ENCODE results near the gene KPNA1.
"Not testable (repeated sequence)": the region's sequence is repeated elsewhere in the genome, so short reads cannot be mapped to it uniquely, and the experiment has no call there.

The KPNA1 gene

GRCh38 chr3:122461806-122462205 is 52.9 kb downstream of the KPNA1 start:
- Histone ChIP-seq H3K27ac (ENCODE audit: low read depth, low read length) (no peak overlapping the region), H3K4me1 (ENCODE audit: control insufficient read depth in 1 of 2, insufficient read depth in 2 of 2, low read length in 2 of 2) (peaks cover 0 to under 1% of the 10 kb centered on the region in 2 donors), H3K27me3 (ENCODE audit: control insufficient read depth in 1 of 2, insufficient read depth in 2 of 2, low read length in 2 of 2) (no peaks in the 10 kb centered on the region), H3K4me3 (ENCODE audit: low read depth in 1 of 2, low read length in 2 of 2) (no peak overlapping the region), H3K36me3 (ENCODE audit: control insufficient read depth in 1 of 2, insufficient read depth in 2 of 2, low read length in 2 of 2) (peaks cover 17 to 45% of the 10 kb centered on the region in 2 donors), H3K9me3 (ENCODE audit: control insufficient read depth in 1 of 2, low read length in 2 of 2) (no peaks in the 10 kb centered on the region), H3K9ac (ENCODE audit: low read depth in 1 of 2, low read length in 2 of 2) (no peak overlapping the region)

DNA sequence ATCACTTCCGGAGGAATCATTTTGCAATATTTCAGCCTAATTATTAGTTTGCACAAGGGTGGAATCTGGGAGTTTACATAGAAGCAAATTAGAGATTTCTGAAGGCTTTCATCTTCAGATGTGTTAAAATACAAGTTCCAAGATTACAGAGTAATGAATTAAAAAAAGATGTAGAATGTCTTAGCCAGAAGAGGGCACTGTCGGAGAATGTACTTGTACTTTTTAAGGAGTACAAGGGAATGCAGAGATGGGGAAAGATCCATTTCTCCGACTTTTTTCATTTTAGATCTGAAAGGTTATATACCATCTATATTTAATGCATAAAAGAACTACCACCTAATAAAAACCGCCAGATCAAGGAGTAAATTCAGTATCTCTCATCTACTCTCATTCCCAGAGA is 55.7 kb downstream of the KPNA1 start:
- peaks cover 22 to 33% of the 10 kb centered on the region in 2 donors for H3K36me3 ChIP-seq (ENCODE audit: control insufficient read depth in 1 of 2, insufficient read depth in 2 of 2, low read length in 2 of 2)
- no peak overlapping the region for H3K4me3 ChIP-seq (ENCODE audit: low read depth in 1 of 2, low read length in 2 of 2)
- peaks cover 0 to 4% of the 10 kb centered on the region in 2 donors for H3K4me1 ChIP-seq (ENCODE audit: control insufficient read depth in 1 of 2, insufficient read depth in 2 of 2, low read length in 2 of 2)
- no peak overlapping the region for H3K27ac ChIP-seq (ENCODE audit: low read depth, low read length)
- no peaks in the 10 kb centered on the region for H3K9me3 ChIP-seq (ENCODE audit: control insufficient read depth in 1 of 2, low read length in 2 of 2)
- H3K27me3 ChIP-seq (ENCODE audit: control insufficient read depth in 1 of 2, insufficient read depth in 2 of 2, low read length in 2 of 2): no peaks in the 10 kb centered on the region
- H3K9ac ChIP-seq (ENCODE audit: low read depth in 1 of 2, low read length in 2 of 2): no peak overlapping the region

DNA sequence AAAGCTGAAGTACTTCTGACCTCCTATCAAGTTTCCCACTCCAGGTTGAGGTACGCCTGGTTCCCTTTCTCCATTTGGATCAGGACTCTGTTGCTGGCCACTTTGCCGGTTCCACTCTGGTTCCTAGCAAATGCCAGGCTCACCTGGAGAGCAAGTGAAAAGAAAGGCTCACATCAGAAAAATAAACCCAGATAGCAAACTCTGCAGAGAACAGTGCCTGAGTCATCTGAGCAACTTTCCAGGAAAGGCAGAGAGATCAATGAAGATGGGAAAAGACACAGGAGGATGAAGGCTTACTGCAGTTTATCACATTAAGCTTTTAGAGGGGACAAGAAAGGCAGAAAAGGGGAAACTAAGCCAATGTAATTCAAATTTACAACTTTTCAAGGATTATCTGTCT is 57.0 kb downstream of the KPNA1 start:
- Histone ChIP-seq H3K4me1 (ENCODE audit: control insufficient read depth in 1 of 2, insufficient read depth in 2 of 2, low read length in 2 of 2) (peaks cover 0 to 4% of the 10 kb centered on the region in 2 donors), H3K9ac (ENCODE audit: low read depth in 1 of 2, low read length in 2 of 2) (no peak overlapping the region), H3K36me3 (ENCODE audit: control insufficient read depth in 1 of 2, insufficient read depth in 2 of 2, low read length in 2 of 2) (peaks cover 22 to 42% of the 10 kb centered on the region in 2 donors), H3K4me3 (ENCODE audit: low read depth in 1 of 2, low read length in 2 of 2) (no peak overlapping the region), H3K9me3 (ENCODE audit: control insufficient read depth in 1 of 2, low read length in 2 of 2) (no peaks in the 10 kb centered on the region), H3K27ac (ENCODE audit: low read depth, low read length) (no peak overlapping the region), H3K27me3 (ENCODE audit: control insufficient read depth in 1 of 2, insufficient read depth in 2 of 2, low read length in 2 of 2) (no peaks in the 10 kb centered on the region)

GRCh38 chr3:122456074-122456473 is 58.7 kb downstream of the KPNA1 start:
- H3K36me3 ChIP-seq (ENCODE audit: control insufficient read depth in 1 of 2, insufficient read depth in 2 of 2, low read length in 2 of 2): peaks cover 22 to 41% of the 10 kb centered on the region in 2 donors
- H3K4me3 ChIP-seq (ENCODE audit: low read depth in 1 of 2, low read length in 2 of 2): no peak overlapping the region
- H3K9me3 ChIP-seq (ENCODE audit: control insufficient read depth in 1 of 2, low read length in 2 of 2): no peaks in the 10 kb centered on the region
- H3K27ac ChIP-seq (ENCODE audit: low read depth, low read length): no peak overlapping the region
- no peaks in the 10 kb centered on the region for H3K27me3 ChIP-seq (ENCODE audit: control insufficient read depth in 1 of 2, insufficient read depth in 2 of 2, low read length in 2 of 2)
- no peak overlapping the region for H3K9ac ChIP-seq (ENCODE audit: low read depth in 1 of 2, low read length in 2 of 2)
- peaks cover 0 to 4% of the 10 kb centered on the region in 2 donors for H3K4me1 ChIP-seq (ENCODE audit: control insufficient read depth in 1 of 2, insufficient read depth in 2 of 2, low read length in 2 of 2)

DNA sequence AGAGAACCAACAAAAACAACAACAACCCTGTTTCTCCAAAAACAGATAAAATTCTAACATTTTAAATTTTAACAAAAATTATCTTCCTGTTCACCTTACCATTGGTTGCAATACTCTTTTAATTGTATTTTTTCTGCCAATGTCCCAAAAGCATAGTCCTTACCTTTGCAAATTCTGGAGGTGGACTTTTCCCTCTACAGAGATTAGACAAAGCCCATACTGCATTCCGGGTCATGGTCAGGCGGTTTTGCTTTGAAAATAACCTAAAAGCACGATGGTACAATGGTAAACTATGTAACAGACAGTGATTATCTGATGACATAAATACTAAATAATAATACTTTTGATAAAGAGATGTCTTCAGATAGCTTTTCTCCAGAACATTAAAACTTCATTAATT is 63.4 kb downstream of the KPNA1 start:
- no peak overlapping the region for H3K9ac ChIP-seq (ENCODE audit: low read depth in 1 of 2, low read length in 2 of 2)
- H3K9me3 ChIP-seq (ENCODE audit: control insufficient read depth in 1 of 2, low read length in 2 of 2): no peaks in the 10 kb centered on the region
- no peak overlapping the region for H3K4me3 ChIP-seq (ENCODE audit: low read depth in 1 of 2, low read length in 2 of 2)
- H3K4me1 ChIP-seq (ENCODE audit: control insufficient read depth in 1 of 2, insufficient read depth in 2 of 2, low read length in 2 of 2): no peaks in the 10 kb centered on the region
- no peaks in the 10 kb centered on the region for H3K27me3 ChIP-seq (ENCODE audit: control insufficient read depth in 1 of 2, insufficient read depth in 2 of 2, low read length in 2 of 2)
- H3K36me3 ChIP-seq (ENCODE audit: control insufficient read depth in 1 of 2, insufficient read depth in 2 of 2, low read length in 2 of 2): peaks cover 10 to 35% of the 10 kb centered on the region in 2 donors
- no peak overlapping the region for H3K27ac ChIP-seq (ENCODE audit: low read depth, low read length)

GRCh38 chr3:122448218-122448617 is 66.5 kb downstream of the KPNA1 start:
- H3K36me3 ChIP-seq (ENCODE audit: control insufficient read depth in 1 of 2, insufficient read depth in 2 of 2, low read length in 2 of 2): peaks cover 9 to 45% of the 10 kb centered on the region in 2 donors
- not testable (repeated sequence) for H3K4me1 ChIP-seq (ENCODE audit: control insufficient read depth in 1 of 2, insufficient read depth in 2 of 2, low read length in 2 of 2); H3K9ac ChIP-seq (ENCODE audit: low read depth in 1 of 2, low read length in 2 of 2); H3K9me3 ChIP-seq (ENCODE audit: control insufficient read depth in 1 of 2, low read length in 2 of 2); H3K27ac ChIP-seq (ENCODE audit: low read depth, low read length); H3K27me3 ChIP-seq (ENCODE audit: control insufficient read depth in 1 of 2, insufficient read depth in 2 of 2, low read length in 2 of 2); H3K4me3 ChIP-seq (ENCODE audit: low read depth in 1 of 2, low read length in 2 of 2)

- H3K27ac ChIP-seq (ENCODE audit: low read depth, low read length); H3K9ac ChIP-seq (ENCODE audit: low read depth in 1 of 2, low read length in 2 of 2); H3K4me1 ChIP-seq (ENCODE audit: control insufficient read depth in 1 of 2, insufficient read depth in 2 of 2, low read length in 2 of 2); H3K9me3 ChIP-seq (ENCODE audit: control insufficient read depth in 1 of 2, low read length in 2 of 2); H3K27me3 ChIP-seq (ENCODE audit: control insufficient read depth in 1 of 2, insufficient read depth in 2 of 2, low read length in 2 of 2); H3K4me3 ChIP-seq (ENCODE audit: low read depth in 1 of 2, low read length in 2 of 2): not testable (repeated sequence)
- peaks cover 15 to 55% of the 10 kb centered on the region in 2 donors for H3K36me3 ChIP-seq (ENCODE audit: control insufficient read depth in 1 of 2, insufficient read depth in 2 of 2, low read length in 2 of 2)
These were observed 70.2 kb downstream of the KPNA1 start for GRCh38 chr3:122444491-122444887.

GRCh38 chr3:122443762-122444490 is 70.8 kb downstream of the KPNA1 start:
- peaks cover 9 to 55% of the 10 kb centered on the region in 2 donors for H3K36me3 ChIP-seq (ENCODE audit: control insufficient read depth in 1 of 2, insufficient read depth in 2 of 2, low read length in 2 of 2)
- not testable (repeated sequence) for H3K9ac ChIP-seq (ENCODE audit: low read depth in 1 of 2, low read length in 2 of 2); H3K27ac ChIP-seq (ENCODE audit: low read depth, low read length); H3K27me3 ChIP-seq (ENCODE audit: control insufficient read depth in 1 of 2, insufficient read depth in 2 of 2, low read length in 2 of 2); H3K4me3 ChIP-seq (ENCODE audit: low read depth in 1 of 2, low read length in 2 of 2); H3K4me1 ChIP-seq (ENCODE audit: control insufficient read depth in 1 of 2, insufficient read depth in 2 of 2, low read length in 2 of 2); H3K9me3 ChIP-seq (ENCODE audit: control insufficient read depth in 1 of 2, low read length in 2 of 2)

- no peaks in the 10 kb centered on the region for H3K4me1 ChIP-seq (ENCODE audit: control insufficient read depth in 1 of 2, insufficient read depth in 2 of 2, low read length in 2 of 2)
- no peak overlapping the region for H3K9ac ChIP-seq (ENCODE audit: low read depth in 1 of 2, low read length in 2 of 2)
- peaks cover 8 to 53% of the 10 kb centered on the region in 2 donors for H3K36me3 ChIP-seq (ENCODE audit: control insufficient read depth in 1 of 2, insufficient read depth in 2 of 2, low read length in 2 of 2)
- no peaks in the 10 kb centered on the region for H3K9me3 ChIP-seq (ENCODE audit: control insufficient read depth in 1 of 2, low read length in 2 of 2)
- H3K27me3 ChIP-seq (ENCODE audit: control insufficient read depth in 1 of 2, insufficient read depth in 2 of 2, low read length in 2 of 2): no peaks in the 10 kb centered on the region
- H3K4me3 ChIP-seq (ENCODE audit: low read depth in 1 of 2, low read length in 2 of 2): no peak overlapping the region
- no peak overlapping the region for H3K27ac ChIP-seq (ENCODE audit: low read depth, low read length)
These were observed 71.6 kb downstream of the KPNA1 start for GRCh38 chr3:122443090-122443489.

DNA sequence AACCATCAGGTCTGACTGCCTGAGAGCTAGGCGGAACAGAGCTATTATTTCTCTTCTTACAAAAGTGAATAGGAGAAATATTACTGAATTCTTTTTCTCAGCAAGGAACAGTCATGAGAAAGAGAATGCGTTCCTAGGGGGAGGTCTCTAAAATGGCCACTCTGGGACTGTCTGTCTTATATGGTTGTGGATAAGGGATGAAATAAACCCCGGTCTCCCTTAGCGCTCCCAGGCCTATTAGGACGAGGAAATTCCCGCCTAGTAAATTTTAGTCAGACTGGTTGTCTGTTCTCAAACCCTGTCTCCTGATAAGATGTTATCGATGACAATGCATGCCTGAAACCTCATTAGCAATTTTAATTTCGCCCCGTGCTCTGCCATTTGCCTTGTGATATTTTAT is 78.8 kb downstream of the KPNA1 start:
- Histone ChIP-seq H3K27ac (ENCODE audit: low read depth, low read length) (no peak overlapping the region), H3K36me3 (ENCODE audit: control insufficient read depth in 1 of 2, insufficient read depth in 2 of 2, low read length in 2 of 2) (peaks cover 34 to 70% of the 10 kb centered on the region in 2 donors), H3K4me3 (ENCODE audit: low read depth in 1 of 2, low read length in 2 of 2) (no peak overlapping the region), H3K9me3 (ENCODE audit: control insufficient read depth in 1 of 2, low read length in 2 of 2) (peaks cover 0 to 5% of the 10 kb centered on the region in 2 donors), H3K4me1 (ENCODE audit: control insufficient read depth in 1 of 2, insufficient read depth in 2 of 2, low read length in 2 of 2) (no peaks in the 10 kb centered on the region), H3K27me3 (ENCODE audit: control insufficient read depth in 1 of 2, insufficient read depth in 2 of 2, low read length in 2 of 2) (no peaks in the 10 kb centered on the region), H3K9ac (ENCODE audit: low read depth in 1 of 2, low read length in 2 of 2) (no peak overlapping the region)

Measured in duodenal mucosa (tissue), 2 donors.